K562 (cell line): Measurements from ENCODE around the gene ZNF763. TPM values are rescaled to one million over a fixed set of nuclear protein-coding genes. Genes with fewer than 3 reads are reported as not detected.

Experiments
- CBX8 ChIP-seq: fragments of 200-600 bp; sonication (generic); IDR thresholded peaks from 2 replicates; pipeline ENCODE4 v1.6.1; 2012; ENCODE audit warnings: borderline replicate concordance, mixed run types, low read depth, mild to moderate bottlenecking, moderate library complexity, mixed read lengths, low read length, control low read depth, inconsistent platforms; ENCODE audit not compliant: poor library complexity, severe bottlenecking; ENCODE audit errors: extremely low read depth
- CHAMP1 ChIP-seq: fragments of 450-650 bp; IDR thresholded peaks from 2 replicates; pipeline ENCODE4 v1.6.1; 2016; ENCODE audit warnings: mild to moderate bottlenecking
- CXXC5 ChIP-seq: fragments of 250-450 bp; sonication (Bioruptor Pico); IDR thresholded peaks from 2 replicates; pipeline ENCODE4 v1.8.0; 2022; ENCODE audit warnings: inconsistent platforms, mild to moderate bottlenecking, moderate library complexity
- E2F3 ChIP-seq: fragments of 250-450 bp; sonication (Bioruptor Pico); IDR thresholded peaks from 2 replicates; pipeline ENCODE4 v1.4.0; 2020; ENCODE audit warnings: mild to moderate bottlenecking
- ELK1 ChIP-seq: sonication (generic); formaldehyde crosslinking; IDR thresholded peaks from 2 replicates; pipeline ENCODE4 v1.8.1; 2022; ENCODE audit warnings: missing genetic modification reagents
- FOXM1 ChIP-seq, 2 experiments: fragments of 450-650 bp in 1 of 2; sonication (generic) in 1 of 2; formaldehyde crosslinking in 1 of 2; IDR thresholded peaks; 2 replicates each; pipeline versions ENCODE4 v1.6.1 to v1.9.0; 2017 to 2022; ENCODE audit warnings: low read depth in 2 of 2, mild to moderate bottlenecking in 2 of 2, missing genetic modification reagents in 1 of 2, moderate library complexity in 1 of 2
- GATAD2B ChIP-seq: fragments of 450-650 bp; IDR thresholded peaks from 2 replicates; pipeline ENCODE4 v1.6.1; 2017; ENCODE audit warnings: mild to moderate bottlenecking, borderline replicate concordance
- MTF1 ChIP-seq: fragments of 250-450 bp; sonication (Bioruptor Pico); IDR thresholded peaks from 2 replicates; pipeline ENCODE4 v1.9.0; 2021; ENCODE audit warnings: moderate library complexity, mild to moderate bottlenecking, inconsistent platforms, borderline replicate concordance
- NFE2 ChIP-seq: IDR thresholded peaks from 2 replicates; pipeline ENCODE4 v1.6.1; 2014; ENCODE audit warnings: antibody characterized with exemption, low read depth
- NR2C2 ChIP-seq, 2 experiments: fragments of 200-800 bp in 1 of 2; sonication (Bioruptor generic) in 1 of 2; sonication (generic) in 1 of 2; formaldehyde crosslinking in 1 of 2; IDR thresholded peaks; 2 replicates each; pipeline versions ENCODE4 v1.6.1 to v1.8.0; 2016 to 2022; ENCODE audit warnings: mild to moderate bottlenecking in 1 of 2, missing compliant biosample characterization in 1 of 2, missing genetic modification characterization in 1 of 2, missing genetic modification reagents in 1 of 2
- PTBP1 ChIP-seq: fragments of 200-400 bp; formaldehyde crosslinking; IDR thresholded peaks from 2 replicates; pipeline ENCODE4 v1.6.1; 2017; ENCODE audit warnings: low read depth, low read length
- RFX7 ChIP-seq: fragments of 250-450 bp; sonication (Bioruptor Pico); IDR thresholded peaks from 2 replicates; pipeline ENCODE4 v1.5.1; 2021; ENCODE audit warnings: mild to moderate bottlenecking
- SAFB ChIP-seq: fragments of 200-400 bp; formaldehyde crosslinking; IDR thresholded peaks from 2 replicates; pipeline ENCODE4 v1.6.1; 2017; ENCODE audit warnings: low read depth, low read length, borderline replicate concordance
- SUPT5H ChIP-seq: fragments of 450-650 bp; IDR thresholded peaks from 2 replicates; pipeline ENCODE4 v1.6.1; 2016
- ZNF197 ChIP-seq: fragments of 200-800 bp; sonication (Bioruptor generic); IDR thresholded peaks from 2 replicates; pipeline ENCODE4 v1.6.1; 2016; ENCODE audit warnings: low read depth, missing genetic modification characterization, missing compliant biosample characterization
- ZNF354B ChIP-seq: fragments of 250-450 bp; sonication (Bioruptor Pico); IDR thresholded peaks from 2 replicates; pipeline ENCODE4 v1.4.0; 2020
- ZNF668 ChIP-seq: fragments of 250-450 bp; sonication (Bioruptor Pico); IDR thresholded peaks from 2 replicates; pipeline ENCODE4 v1.8.0; 2022; ENCODE audit warnings: mild to moderate bottlenecking, inconsistent platforms
- polyA plus RNA-seq, 8 experiments: library from polyadenylated mRNA; depleted of rRNA in 4 of 8; stranded (reverse) in 5 of 8; unstranded in 3 of 8; fragments of >200 nt; fragmentation: Nextera tagmentation in 2 of 8; fragmentation: Illumina TruSeq in 1 of 8; extraction: Ambion mirVana in 2 of 8; extraction: Trizol in 1 of 8; gene quantifications; 2 replicates each; pipeline versions ENCODE4 v1.2.1 to v1.2.3, GENCODE V29; 2011 to 2014; ENCODE audit warnings: inconsistent platforms in 1 of 8, missing spikeins in 1 of 8
- total RNA-seq, 7 experiments: library from RNA; depleted of rRNA in 6 of 7; stranded (reverse); fragments of >200 nt in 6 of 7; fragmentation: Illumina TruSeq in 2 of 7; extraction: Trizol in 2 of 7; gene quantifications; 2 replicates each; pipeline versions ENCODE4 v1.2.1 to v1.2.3, GENCODE V29; 2011 to 2021; ENCODE audit warnings: low replicate concordance in 1 of 7
- TF ChIP-seq, protein P1 (sequence below): fragments of 200-800 bp; sonication (Bioruptor generic); IDR thresholded peaks from 2 replicates; pipeline ENCODE4 v1.6.1; 2017; ENCODE audit warnings: missing genetic modification characterization, missing compliant biosample characterization
- TF ChIP-seq, protein P2 (sequence below): IDR thresholded peaks from 2 replicates; pipeline ENCODE4 v1.6.1; 2011; ENCODE audit not compliant: insufficient read length; ENCODE audit errors: extremely low read depth
- TF ChIP-seq, protein P3 (sequence below), 2 experiments: fragments of 450-650 bp in 1 of 2; sonication (generic) in 1 of 2; formaldehyde crosslinking in 1 of 2; IDR thresholded peaks in 1 of 2; conservative IDR thresholded peaks in 1 of 2; 2 replicates each; pipeline versions ENCODE4 v1.6.1 to v1.8.1; 2016 to 2023; ENCODE audit warnings: mild to moderate bottlenecking in 2 of 2, moderate library complexity in 2 of 2, inconsistent platforms in 1 of 2, missing genetic modification reagents in 1 of 2

ZNF763 gene
- total and polyA plus RNA-seq, 9 of the 15 experiments (the other 6 are each of a cell fraction or from before 2014, with no cell fraction given): 0.08 to 0.28 (median 0.16) TPM; not detected in 3

DNA sequence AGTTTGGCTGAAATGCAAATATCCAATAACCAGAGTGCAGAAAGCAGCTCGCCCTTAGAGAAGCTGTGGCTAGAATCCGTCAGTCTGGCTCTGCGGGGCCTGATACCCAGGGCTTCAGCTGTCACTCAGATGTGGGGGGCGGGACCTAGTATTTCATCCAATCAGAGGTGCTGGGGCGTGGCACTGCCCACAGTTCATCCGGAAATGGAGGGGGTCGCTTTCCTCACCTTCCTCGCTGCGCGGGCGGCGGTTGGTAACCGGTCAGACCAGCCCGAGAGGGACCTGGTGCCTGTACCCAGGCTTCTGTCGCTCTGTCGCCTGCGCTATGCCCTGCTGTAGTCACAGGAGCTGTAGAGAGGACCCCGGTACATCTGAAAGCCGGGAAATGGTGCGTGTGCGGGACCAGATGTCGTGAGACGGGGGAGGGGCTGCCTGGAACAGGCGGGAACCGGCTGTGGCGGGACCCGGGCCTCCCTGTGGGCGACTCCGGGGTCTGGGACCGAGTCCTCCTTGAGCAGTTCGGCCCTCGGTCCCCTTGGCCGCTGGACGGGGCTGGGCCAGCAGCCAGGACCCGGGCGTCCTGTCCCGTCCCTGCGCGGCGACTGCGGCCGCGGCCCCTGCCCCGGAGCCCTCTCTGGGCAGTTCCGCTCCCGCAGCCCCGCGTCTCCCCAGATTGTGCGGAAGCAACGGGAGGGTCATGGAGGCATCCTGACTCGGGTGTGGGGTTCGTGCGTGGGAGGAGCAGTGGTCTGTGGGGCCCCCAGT is 39.8 kb upstream of the ZNF763 start, which contains the start of gene ZNF700 (continued):
- TF ChIP-seq MTF1 (CRISPR knock-in tag) (no peak), RFX7 (CRISPR knock-in tag) (no peak), ELK1 (CRISPR knock-in tag) (no peak), CHAMP1 (no peak), FOXM1 (IDR thresholded peaks at IDR 0.05; ENCODE audit: low read depth) (no peak), FOXM1 (CRISPR knock-in tag; IDR thresholded peaks at IDR 0.05; ENCODE audit: low read depth) (no peak), ZNF197 (CRISPR knock-in tag) (0 out of 2 replicates have a peak, but pooled peaks have one; percentile 21), PTBP1 (no peak), GATAD2B (no peak), E2F3 (CRISPR knock-in tag) (peak; percentile 71), CXXC5 (CRISPR knock-in tag) (peak; percentile 58; the same call in 1 of the 2 replicates), NFE2 (no peak), SUPT5H (peak; percentile 94), SAFB (no peak), ZNF354B (CRISPR knock-in tag) (no peak), CBX8 (no peak), NR2C2 (CRISPR knock-in tag; IDR thresholded peaks at IDR 0.05) (no peak), NR2C2 (tag; IDR thresholded peaks at IDR 0.05) (peak; percentile 82), ZNF668 (CRISPR knock-in tag) (no peak)
- TF ChIP-seq, protein P1, sequence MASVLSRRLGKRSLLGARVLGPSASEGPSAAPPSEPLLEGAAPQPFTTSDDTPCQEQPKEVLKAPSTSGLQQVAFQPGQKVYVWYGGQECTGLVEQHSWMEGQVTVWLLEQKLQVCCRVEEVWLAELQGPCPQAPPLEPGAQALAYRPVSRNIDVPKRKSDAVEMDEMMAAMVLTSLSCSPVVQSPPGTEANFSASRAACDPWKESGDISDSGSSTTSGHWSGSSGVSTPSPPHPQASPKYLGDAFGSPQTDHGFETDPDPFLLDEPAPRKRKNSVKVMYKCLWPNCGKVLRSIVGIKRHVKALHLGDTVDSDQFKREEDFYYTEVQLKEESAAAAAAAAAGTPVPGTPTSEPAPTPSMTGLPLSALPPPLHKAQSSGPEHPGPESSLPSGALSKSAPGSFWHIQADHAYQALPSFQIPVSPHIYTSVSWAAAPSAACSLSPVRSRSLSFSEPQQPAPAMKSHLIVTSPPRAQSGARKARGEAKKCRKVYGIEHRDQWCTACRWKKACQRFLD: no peak
- TF ChIP-seq, protein P2, sequence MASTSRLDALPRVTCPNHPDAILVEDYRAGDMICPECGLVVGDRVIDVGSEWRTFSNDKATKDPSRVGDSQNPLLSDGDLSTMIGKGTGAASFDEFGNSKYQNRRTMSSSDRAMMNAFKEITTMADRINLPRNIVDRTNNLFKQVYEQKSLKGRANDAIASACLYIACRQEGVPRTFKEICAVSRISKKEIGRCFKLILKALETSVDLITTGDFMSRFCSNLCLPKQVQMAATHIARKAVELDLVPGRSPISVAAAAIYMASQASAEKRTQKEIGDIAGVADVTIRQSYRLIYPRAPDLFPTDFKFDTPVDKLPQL: no peak
- TF ChIP-seq, protein P3, sequence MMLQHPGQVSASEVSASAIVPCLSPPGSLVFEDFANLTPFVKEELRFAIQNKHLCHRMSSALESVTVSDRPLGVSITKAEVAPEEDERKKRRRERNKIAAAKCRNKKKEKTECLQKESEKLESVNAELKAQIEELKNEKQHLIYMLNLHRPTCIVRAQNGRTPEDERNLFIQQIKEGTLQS (IDR thresholded peaks at IDR 0.05): no peak
- TF ChIP-seq, protein P3 (CRISPR knock-in tag; conservative IDR thresholded peaks at IDR 0.05): no peak
